Neuron (in vitro differentiated cells): ENCODE data around the gene ZNF750.

Source experiments
- H2AFZ ChIP-seq: one replicate; pipeline ENCODE4 v1.6.1; 2013; ENCODE audit warnings: low read depth, mild to moderate bottlenecking, inconsistent platforms, low read length, moderate library complexity
- H3K27me3 ChIP-seq: one replicate; pipeline ENCODE4 v1.6.1; 2013; ENCODE audit warnings: low read length; ENCODE audit not compliant: insufficient read depth
- H3K36me3 ChIP-seq: one replicate; pipeline ENCODE4 v1.6.1; 2013; ENCODE audit warnings: low read length; ENCODE audit not compliant: insufficient read depth
- H3K4me1 ChIP-seq: one replicate; pipeline ENCODE4 v1.6.1; 2013; ENCODE audit warnings: low read length; ENCODE audit not compliant: insufficient read depth
- H3K4me3 ChIP-seq: 2 replicates; pipeline ENCODE4 v1.5.1; 2013; ENCODE audit warnings: mild to moderate bottlenecking, low read length, moderate library complexity
- H3K9me3 ChIP-seq: one replicate; pipeline ENCODE4 v1.6.1; 2013; ENCODE audit warnings: low read length

ZNF750 gene

DNA sequence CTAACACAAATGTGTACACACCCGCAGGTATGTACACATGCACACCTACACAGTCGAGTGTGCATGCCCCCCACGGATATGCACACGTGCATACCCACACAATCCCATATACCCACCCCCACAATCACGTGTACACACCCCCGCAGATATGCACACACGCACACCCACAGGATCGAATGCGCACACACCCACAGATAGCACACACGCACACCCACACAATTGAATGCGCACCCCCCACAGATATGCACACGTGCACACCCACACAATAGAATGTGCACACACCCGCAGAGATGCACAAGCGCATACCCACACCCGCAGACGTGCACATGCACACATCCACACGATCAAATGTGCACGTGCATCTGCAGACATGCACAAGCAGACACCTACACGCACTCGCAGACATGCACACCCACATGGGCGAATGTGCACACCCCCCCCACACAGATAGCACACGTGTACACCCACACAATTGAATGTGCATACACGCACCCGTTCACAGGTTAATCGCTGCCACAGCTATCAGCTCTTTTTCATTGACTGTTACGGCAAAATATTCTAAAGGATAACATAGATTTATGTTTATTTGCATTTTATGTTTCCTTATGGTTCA lies 10.8 kb downstream of the ZNF750 start:
- no peaks in the 10 kb centered on the region for H3K4me1 ChIP-seq
- no peaks in the 10 kb centered on the region for H3K27me3 ChIP-seq
- no peak overlapping the region for H3K4me3 ChIP-seq
- H3K36me3 ChIP-seq = peaks cover 44% of the 10 kb centered on the region
- peaks cover 7% of the 10 kb centered on the region for H3K9me3 ChIP-seq
- no peak overlapping the region for H2AFZ ChIP-seq

DNA sequence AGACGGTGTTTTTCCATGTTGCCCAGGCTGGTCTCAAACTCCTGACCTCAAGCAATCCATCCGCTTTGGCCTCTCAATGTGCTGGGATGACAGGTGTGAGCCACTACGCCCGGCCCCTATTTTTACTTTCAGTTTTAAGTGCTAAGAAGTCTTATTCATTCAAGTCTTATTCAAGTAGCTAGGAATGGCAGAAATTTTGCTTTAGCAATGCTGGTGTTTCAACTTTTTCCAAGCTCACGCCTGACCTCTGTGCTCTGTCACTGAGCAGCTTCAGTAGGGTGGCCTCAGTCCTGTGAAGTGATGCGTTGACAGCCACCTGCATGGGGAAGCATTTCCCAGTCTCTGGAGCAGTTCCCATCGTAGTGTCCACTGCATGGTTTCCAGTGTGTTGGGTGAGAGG lies 12.9 kb downstream of the ZNF750 start:
- Histone ChIP-seq H3K4me1 (no peaks in the 10 kb centered on the region), H2AFZ (no peak overlapping the region), H3K27me3 (no peaks in the 10 kb centered on the region), H3K36me3 (peaks cover 46% of the 10 kb centered on the region), H3K9me3 (peaks cover 7% of the 10 kb centered on the region), H3K4me3 (no peak overlapping the region)

DNA sequence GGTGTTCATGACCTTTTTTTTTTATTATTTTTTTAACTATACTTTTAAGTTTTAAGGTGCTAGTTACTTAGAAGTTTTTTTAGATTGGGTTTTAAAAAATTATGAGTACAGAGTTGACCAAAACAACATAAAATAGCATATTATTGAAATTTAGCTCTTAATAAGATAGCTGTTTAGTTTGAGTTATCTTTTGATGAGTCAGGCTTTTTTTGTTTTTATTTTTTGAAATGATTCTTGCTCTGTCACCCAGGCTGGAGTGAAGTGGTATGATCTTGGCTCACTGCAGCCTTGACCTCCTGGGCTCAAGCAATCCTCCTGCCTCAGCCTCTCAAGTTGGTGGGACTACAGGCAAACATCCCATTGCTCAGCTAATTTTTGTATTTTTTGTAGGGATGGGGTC lies 13.6 kb downstream of the ZNF750 start:
- Histone ChIP-seq H3K9me3 (peaks cover 7% of the 10 kb centered on the region), H3K4me1 (no peaks in the 10 kb centered on the region), H3K4me3 (no peak overlapping the region), H3K27me3 (no peaks in the 10 kb centered on the region), H3K36me3 (peaks cover 48% of the 10 kb centered on the region), H2AFZ (no peak overlapping the region)

DNA sequence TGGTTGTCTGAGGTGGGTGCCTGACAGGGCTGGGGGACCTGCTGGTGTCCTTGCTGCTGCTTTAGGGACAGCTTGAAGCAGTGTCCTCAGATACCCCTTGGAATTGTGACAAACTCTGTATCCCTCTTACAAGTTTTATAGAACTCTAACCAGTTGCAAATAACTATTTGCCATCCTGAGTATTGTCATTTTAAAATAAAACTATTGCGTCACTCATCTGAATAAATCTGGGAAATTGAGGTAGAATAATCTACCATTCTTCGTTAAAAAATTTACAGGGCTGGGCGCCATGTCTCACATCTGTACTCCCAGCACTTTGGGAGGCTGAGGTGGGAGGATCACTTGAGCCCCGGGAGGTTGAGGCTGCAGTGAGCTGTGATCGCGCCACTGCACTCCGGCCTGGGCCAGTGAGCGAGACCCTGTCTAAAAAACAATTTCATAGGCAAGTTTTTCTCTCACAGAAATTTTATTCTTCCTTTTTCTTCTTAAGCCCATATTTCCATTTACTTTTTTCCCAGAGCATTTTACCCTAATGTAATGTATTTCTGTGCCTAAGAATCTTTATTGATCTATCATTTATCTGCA lies 14.2 kb downstream of the ZNF750 start:
- peaks cover 10% of the 10 kb centered on the region for H3K9me3 ChIP-seq
- H3K27me3 ChIP-seq = no peaks in the 10 kb centered on the region
- no peak overlapping the region for H2AFZ ChIP-seq
- H3K36me3 ChIP-seq = peaks cover 44% of the 10 kb centered on the region
- no peak overlapping the region for H3K4me3 ChIP-seq
- H3K4me1 ChIP-seq = no peaks in the 10 kb centered on the region

DNA sequence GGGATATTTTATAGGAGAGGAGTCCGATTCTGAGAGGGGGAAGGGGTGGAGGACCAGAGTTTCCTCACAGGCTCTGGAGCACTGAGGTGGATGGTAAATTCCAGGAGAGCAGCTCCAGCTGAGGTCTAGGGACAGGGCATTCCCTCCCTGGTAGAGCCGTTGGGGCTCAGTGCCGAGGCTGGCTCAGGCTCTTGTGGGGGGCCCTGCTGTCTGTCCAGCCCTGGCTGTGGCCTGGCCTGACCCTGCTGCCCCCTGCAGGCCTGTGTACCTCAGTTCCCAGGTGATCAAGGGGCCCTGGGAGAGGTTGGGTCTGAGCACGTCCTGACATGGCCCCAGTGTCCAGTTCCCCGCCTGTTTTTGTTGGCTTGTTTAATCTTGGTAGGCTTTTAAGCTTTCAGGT lies 16.8 kb downstream of the ZNF750 start:
- no peak overlapping the region for H2AFZ ChIP-seq
- no peaks in the 10 kb centered on the region for H3K4me1 ChIP-seq
- no peak overlapping the region for H3K4me3 ChIP-seq
- peaks cover 40% of the 10 kb centered on the region for H3K36me3 ChIP-seq
- H3K9me3 ChIP-seq = peaks cover 19% of the 10 kb centered on the region
- no peaks in the 10 kb centered on the region for H3K27me3 ChIP-seq

DNA sequence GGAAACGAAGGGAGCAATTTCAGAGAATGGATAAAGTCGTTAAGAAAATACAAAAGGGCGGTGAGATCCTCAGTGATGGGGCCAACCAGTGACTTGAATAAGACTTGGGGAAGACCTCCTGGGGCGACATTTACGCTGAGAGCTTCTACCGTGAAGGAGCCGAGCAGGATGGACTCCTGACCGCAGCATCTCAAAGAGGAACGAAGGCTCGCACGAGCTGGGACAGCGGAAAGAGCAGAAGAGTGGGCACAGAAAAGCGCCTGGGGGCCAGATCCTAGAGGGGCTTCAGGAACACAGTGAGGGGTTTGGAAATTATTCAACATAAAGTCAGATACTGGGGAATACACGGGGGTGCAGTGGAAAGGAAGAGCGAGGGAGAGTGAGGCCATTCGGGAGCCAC lies 17.5 kb downstream of the ZNF750 start:
- no peaks in the 10 kb centered on the region for H3K27me3 ChIP-seq

DNA sequence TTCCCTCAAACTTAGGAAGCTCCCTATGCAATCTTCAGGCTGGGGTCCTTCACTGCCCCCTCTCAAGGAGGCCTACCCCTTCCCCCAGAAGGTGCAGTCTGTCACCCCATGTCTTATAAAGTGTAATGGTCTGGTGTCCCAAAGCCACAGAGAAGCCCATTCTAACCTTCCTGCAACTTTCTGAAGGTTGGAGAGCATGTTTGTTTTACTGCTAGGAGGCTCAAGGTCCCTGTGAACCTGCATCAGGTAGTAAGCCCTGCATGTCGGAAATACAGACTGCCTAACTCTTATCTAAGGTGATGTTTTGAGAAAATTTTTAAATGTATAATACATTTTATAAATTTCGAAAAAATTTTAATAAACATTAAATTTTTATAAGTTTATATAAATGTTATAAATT lies 18.3 kb downstream of the ZNF750 start:
- H3K4me1 ChIP-seq = no peaks in the 10 kb centered on the region
- H3K36me3 ChIP-seq = peaks cover 41% of the 10 kb centered on the region
- no peak overlapping the region for H3K4me3 ChIP-seq
- no peaks in the 10 kb centered on the region for H3K27me3 ChIP-seq
- peaks cover 21% of the 10 kb centered on the region for H3K9me3 ChIP-seq
- H2AFZ ChIP-seq = no peak overlapping the region

More for the DNA sequence above, 17.5 kb downstream of the ZNF750 start:
- Histone ChIP-seq H3K9me3 (peaks cover 21% of the 10 kb centered on the region), H3K4me1 (no peaks in the 10 kb centered on the region), H2AFZ (no peak overlapping the region), H3K36me3 (peaks cover 40% of the 10 kb centered on the region), H3K4me3 (no peak overlapping the region)

DNA sequence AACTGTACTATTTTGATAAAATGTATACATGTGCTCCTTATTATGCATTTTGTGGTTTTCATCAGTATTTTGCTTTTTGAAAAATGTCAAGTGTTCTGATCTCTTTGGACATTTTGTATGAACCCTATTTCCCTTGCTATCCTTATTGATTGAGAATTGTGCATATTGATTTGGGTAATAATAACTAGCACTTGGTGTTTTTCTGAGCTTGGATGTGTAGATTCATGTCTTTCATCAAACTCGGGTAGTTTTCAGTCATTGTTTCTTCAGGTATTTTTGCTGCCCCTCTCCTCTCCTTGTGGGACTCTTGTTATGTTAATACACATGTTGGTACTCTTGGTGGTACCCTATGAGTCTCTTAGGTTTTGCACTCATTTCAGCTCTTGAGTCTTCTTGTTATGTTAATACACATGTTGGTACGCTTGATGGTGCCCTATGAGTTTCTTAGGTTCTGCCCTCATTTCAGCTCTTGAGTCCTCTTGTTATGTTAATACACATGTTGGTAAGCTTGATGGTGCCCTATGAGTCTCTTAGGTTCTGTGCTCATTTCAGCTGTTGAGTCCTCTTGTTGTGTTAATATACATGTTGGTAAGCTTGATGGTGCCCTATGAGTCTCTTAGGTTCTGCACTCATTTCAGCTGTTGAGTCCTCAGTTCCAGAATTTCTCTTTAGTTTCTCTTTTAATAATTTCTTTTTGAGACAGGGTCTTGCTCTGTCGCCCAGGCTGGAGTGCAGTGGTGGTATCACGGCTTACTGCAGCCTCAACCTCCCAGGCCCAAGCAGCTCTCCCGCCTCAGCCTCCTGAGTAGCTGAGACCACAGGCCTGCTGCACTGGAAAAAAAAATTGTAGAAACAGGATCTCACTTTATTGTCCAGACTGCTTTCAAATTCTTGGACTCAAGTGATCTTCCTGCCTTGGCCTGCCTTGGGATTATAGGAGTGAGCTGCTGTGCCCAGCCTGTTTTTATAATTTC lies 19.3 kb downstream of the ZNF750 start:
- H3K36me3 ChIP-seq = peaks cover 49% of the 10 kb centered on the region
- no peak overlapping the region for H3K4me3 ChIP-seq
- H2AFZ ChIP-seq = no peak overlapping the region
- H3K9me3 ChIP-seq = peaks cover 25% of the 10 kb centered on the region
- no peaks in the 10 kb centered on the region for H3K27me3 ChIP-seq
- no peaks in the 10 kb centered on the region for H3K4me1 ChIP-seq

DNA sequence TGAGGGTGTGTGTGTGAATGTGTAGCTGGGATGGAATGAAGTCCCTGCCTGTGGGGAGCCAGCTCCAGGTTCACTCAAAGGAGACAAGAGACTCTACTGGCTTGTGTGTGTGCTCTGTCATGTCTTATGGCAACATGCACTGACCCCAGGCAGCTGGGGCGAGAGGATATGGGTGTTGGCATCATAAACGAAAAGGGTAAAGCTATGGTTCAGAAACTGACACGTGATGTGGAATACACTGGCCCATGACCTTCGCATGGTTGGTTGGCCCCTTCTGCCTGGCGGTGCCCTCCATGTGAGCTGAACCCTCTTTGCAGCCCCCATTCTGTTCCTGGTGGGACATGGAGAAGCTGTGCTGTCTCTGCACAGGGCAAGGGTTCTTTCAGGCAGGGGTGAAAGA lies 21.9 kb downstream of the ZNF750 start:
- no peak overlapping the region for H3K4me3 ChIP-seq
- H3K9me3 ChIP-seq = peaks cover 25% of the 10 kb centered on the region

DNA sequence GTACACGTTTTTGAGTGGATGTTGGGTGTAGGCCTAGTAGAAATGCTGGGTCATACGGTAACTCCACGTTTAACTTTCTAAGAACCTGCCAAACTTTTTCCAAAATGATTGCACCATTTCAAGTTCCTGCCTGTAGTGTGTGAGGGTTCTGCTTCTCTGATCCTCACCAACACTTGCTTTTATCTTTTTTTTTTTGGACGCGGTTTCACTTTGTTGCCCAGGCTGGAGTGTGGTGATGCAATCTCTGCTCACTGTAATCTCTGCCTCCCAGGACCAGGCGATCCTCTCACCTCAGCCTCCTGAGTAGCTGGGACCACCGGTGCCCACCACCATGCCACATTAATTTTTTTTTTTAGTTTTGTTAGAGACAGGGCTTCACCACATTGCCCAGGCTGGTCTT lies 23.5 kb downstream of the ZNF750 start:
- peaks cover 67% of the 10 kb centered on the region for H3K36me3 ChIP-seq
- peaks cover 25% of the 10 kb centered on the region for H3K9me3 ChIP-seq
- H3K4me3 ChIP-seq = no peak overlapping the region
- no peaks in the 10 kb centered on the region for H3K27me3 ChIP-seq
- no peaks in the 10 kb centered on the region for H3K4me1 ChIP-seq
- H2AFZ ChIP-seq = no peak overlapping the region

More for the DNA sequence above, 21.9 kb downstream of the ZNF750 start:
- H3K4me1 ChIP-seq = no peaks in the 10 kb centered on the region
- no peaks in the 10 kb centered on the region for H3K27me3 ChIP-seq
- peaks cover 67% of the 10 kb centered on the region for H3K36me3 ChIP-seq
- no peak overlapping the region for H2AFZ ChIP-seq

DNA sequence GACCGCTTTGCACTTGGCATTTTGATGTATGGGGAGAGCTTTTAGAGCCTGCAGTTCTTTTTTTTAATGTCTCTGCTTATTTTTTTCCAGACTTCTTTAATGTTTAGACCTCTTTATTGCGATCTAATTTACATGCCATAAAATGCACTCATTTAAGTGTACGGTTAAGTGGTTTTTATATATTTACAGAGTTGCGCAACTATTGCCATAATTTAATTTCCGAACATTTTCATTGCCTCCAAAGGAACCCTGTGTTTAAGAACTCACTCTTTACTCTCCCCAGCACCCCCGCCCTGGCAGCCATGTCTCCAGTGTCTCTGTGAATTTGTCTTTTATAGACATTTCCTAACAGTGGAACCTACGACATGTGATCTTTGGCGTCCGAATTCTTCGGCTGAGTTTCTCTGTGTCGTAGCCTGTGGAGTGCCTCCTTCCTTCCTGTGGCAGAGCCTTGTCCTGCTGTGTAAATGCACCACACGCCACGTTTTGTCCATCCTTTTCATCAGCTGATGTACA lies 24.0 kb downstream of the ZNF750 start:
- no peak overlapping the region for H2AFZ ChIP-seq
- H3K4me3 ChIP-seq = no peak overlapping the region
- peaks cover 72% of the 10 kb centered on the region for H3K36me3 ChIP-seq
- H3K27me3 ChIP-seq = no peaks in the 10 kb centered on the region
- no peaks in the 10 kb centered on the region for H3K4me1 ChIP-seq
- peaks cover 23% of the 10 kb centered on the region for H3K9me3 ChIP-seq

DNA sequence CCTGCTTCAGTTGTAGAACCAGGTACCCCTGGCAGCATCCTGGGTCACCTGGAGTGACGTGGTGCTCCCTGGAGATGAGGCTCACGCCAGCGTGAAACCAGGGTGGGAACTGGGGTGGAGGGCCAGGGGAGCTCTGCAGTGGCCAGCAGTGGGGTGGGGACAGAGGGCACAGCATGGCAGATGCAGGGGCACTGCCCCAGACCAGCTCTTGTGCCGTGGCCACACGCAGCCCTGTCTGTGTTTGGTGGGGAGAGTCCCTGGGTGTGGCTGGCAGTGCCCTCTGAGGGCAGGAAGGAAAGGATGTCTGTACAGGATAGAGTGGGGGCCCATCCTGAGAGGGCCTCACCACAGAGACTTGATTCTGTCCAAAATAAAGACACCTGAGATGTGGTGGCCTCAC lies 24.5 kb downstream of the ZNF750 start:
- no peak overlapping the region for H2AFZ ChIP-seq
- H3K27me3 ChIP-seq = no peaks in the 10 kb centered on the region
- no peaks in the 10 kb centered on the region for H3K4me1 ChIP-seq
- H3K9me3 ChIP-seq = peaks cover 20% of the 10 kb centered on the region
- no peak overlapping the region for H3K4me3 ChIP-seq
- H3K36me3 ChIP-seq = peaks cover 76% of the 10 kb centered on the region

DNA sequence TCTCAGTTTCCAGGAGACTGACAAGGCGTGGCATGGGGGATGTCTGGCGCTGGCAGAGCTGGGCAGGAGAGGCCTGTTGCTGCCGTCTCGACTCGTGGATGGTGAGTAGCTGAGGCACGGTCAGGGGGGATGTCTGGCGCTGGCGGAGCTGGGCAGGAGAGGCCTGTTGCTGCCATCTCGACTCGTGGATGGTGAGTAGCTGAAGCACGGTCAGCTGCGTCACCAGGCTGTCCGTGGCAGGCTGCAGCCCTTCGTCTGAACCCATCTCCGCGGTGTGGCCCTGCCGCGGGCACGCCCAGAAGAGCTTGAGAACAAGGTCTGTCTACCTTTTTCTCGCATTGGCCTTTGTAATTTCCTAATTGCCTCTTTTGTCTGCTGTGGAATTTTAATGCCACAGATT lies 25.0 kb downstream of the ZNF750 start:
- Histone ChIP-seq H3K4me3 (no peak overlapping the region), H3K4me1 (no peaks in the 10 kb centered on the region), H3K9me3 (peaks cover 20% of the 10 kb centered on the region), H3K36me3 (peaks cover 81% of the 10 kb centered on the region), H3K27me3 (no peaks in the 10 kb centered on the region), H2AFZ (no peak overlapping the region)
